GM23248 (cell line): Measurements from ENCODE around the gene RASL12.

Experiments used
- EZH2 ChIP-seq: fragments of 200-600 bp; sonication (generic); IDR thresholded peaks from 2 replicates; pipeline ENCODE4 v1.6.1; 2018; ENCODE audit warnings: antibody characterized with exemption, mild to moderate bottlenecking; ENCODE audit not compliant: insufficient read depth, poor library complexity, severe bottlenecking
- EZH2phosphoT487 ChIP-seq: fragments of 200-600 bp; sonication (generic); IDR thresholded peaks from 2 replicates; pipeline ENCODE4 v1.6.1; 2018; ENCODE audit warnings: antibody characterized with exemption, moderate library complexity, mild to moderate bottlenecking, low read depth; ENCODE audit not compliant: insufficient read depth

GRCh38 chr15:65072617-65073016 lies 4.8 kb upstream of the RASL12 start:
- TF ChIP-seq EZH2 (no peak), EZH2phosphoT487 (no peak)
